H9 (cell line): Measurements from ENCODE around the gene TAF15. TPM values are rescaled to one million over a fixed set of nuclear protein-coding genes. Genes with fewer than 3 reads are reported as not detected.

Source experiments
- DNase-seq: peaks from one replicate; pipeline ENCODE4 v3.0.0-alpha.2; 2017
- H2AFZ ChIP-seq: one replicate; pipeline ENCODE4 v1.6.1; 2013; ENCODE audit warnings: mild to moderate bottlenecking, low read length, control low read depth, moderate library complexity
- H2AK5ac ChIP-seq: 2 replicates; pipeline ENCODE4 v1.6.1; 2013; ENCODE audit warnings: low read length, control low read depth, mixed read lengths; ENCODE audit not compliant: insufficient read length
- H2BK120ac ChIP-seq: one replicate; pipeline ENCODE4 v1.6.1; 2013; ENCODE audit warnings: low read depth, mild to moderate bottlenecking, low read length, control low read depth, inconsistent platforms; ENCODE audit not compliant: poor library complexity, severe bottlenecking
- H2BK12ac ChIP-seq: 2 replicates; pipeline ENCODE4 v1.6.1; 2013; ENCODE audit warnings: low read length, control low read depth, mixed read lengths, low read depth; ENCODE audit not compliant: insufficient read length
- H2BK15ac ChIP-seq: 2 replicates; pipeline ENCODE4 v1.6.1; 2013; ENCODE audit warnings: low read depth, low read length, control low read depth
- H2BK20ac ChIP-seq: one replicate; pipeline ENCODE4 v1.6.1; 2013; ENCODE audit warnings: low read depth, mild to moderate bottlenecking, low read length, control low read depth, inconsistent platforms; ENCODE audit not compliant: poor library complexity, severe bottlenecking
- H2BK5ac ChIP-seq: 2 replicates; pipeline ENCODE4 v1.6.1; 2013; ENCODE audit warnings: low read length, control low read depth, mixed read lengths; ENCODE audit not compliant: insufficient read length
- H3K14ac ChIP-seq: 2 replicates; pipeline ENCODE4 v1.6.1; 2013; ENCODE audit warnings: low read length, control low read depth; ENCODE audit not compliant: insufficient read depth
- H3K18ac ChIP-seq: 2 replicates; pipeline ENCODE4 v1.6.1; 2013; ENCODE audit warnings: low read depth, mild to moderate bottlenecking, mixed read lengths, low read length, control low read depth; ENCODE audit not compliant: insufficient read length
- H3K23ac ChIP-seq: 2 replicates; pipeline ENCODE4 v1.6.1; 2013; ENCODE audit warnings: low read length, control low read depth, mixed read lengths, low read depth; ENCODE audit not compliant: insufficient read length
- H3K23me2 ChIP-seq: 2 replicates; pipeline ENCODE4 v1.6.1; 2013; ENCODE audit warnings: low read depth, mild to moderate bottlenecking, mixed read lengths, low read length, control low read depth; ENCODE audit not compliant: insufficient read length, poor library complexity, severe bottlenecking
- H3K27ac ChIP-seq: 2 replicates; pipeline ENCODE4 v1.5.1; 2013; ENCODE audit warnings: low read length, control low read depth, mixed read lengths, low read depth; ENCODE audit not compliant: insufficient read length
- H3K27me3 ChIP-seq: 2 replicates; pipeline ENCODE4 v1.6.1; 2013; ENCODE audit warnings: low read length, control low read depth, inconsistent platforms; ENCODE audit not compliant: insufficient read depth
- H3K4ac ChIP-seq: 2 replicates; pipeline ENCODE4 v1.6.1; 2013; ENCODE audit warnings: low read depth, mild to moderate bottlenecking, control low read depth, inconsistent platforms, low read length, moderate library complexity
- H3K4me1 ChIP-seq: 2 replicates; pipeline ENCODE4 v1.6.1; 2013; ENCODE audit warnings: low read length, control low read depth, inconsistent platforms; ENCODE audit not compliant: insufficient read depth
- H3K4me2 ChIP-seq: 2 replicates; pipeline ENCODE4 v1.6.1; 2013; ENCODE audit warnings: low read length, control low read depth, mixed read lengths; ENCODE audit not compliant: insufficient read length, insufficient read depth
- H3K56ac ChIP-seq: 2 replicates; pipeline ENCODE4 v1.6.1; 2013; ENCODE audit warnings: low read depth, mild to moderate bottlenecking, mixed read lengths, low read length, control low read depth; ENCODE audit not compliant: insufficient read length
- H3K79me1 ChIP-seq: 2 replicates; pipeline ENCODE4 v1.6.1; 2013; ENCODE audit warnings: low read depth, mild to moderate bottlenecking, moderate library complexity, low read length, control low read depth, inconsistent platforms; ENCODE audit not compliant: insufficient read depth, poor library complexity, severe bottlenecking
- H3K79me2 ChIP-seq: 2 replicates; pipeline ENCODE4 v1.6.1; 2013; ENCODE audit warnings: low read length, control low read depth, inconsistent platforms; ENCODE audit not compliant: insufficient read depth
- H3K9ac ChIP-seq: 2 replicates; pipeline ENCODE4 v1.6.1; 2013; ENCODE audit warnings: low read length, control low read depth, mixed read lengths; ENCODE audit not compliant: insufficient read length; ENCODE audit errors: extremely low read depth
- H3K9me3 ChIP-seq: one replicate; pipeline ENCODE4 v1.6.1; 2013; ENCODE audit warnings: low read depth, low read length, inconsistent platforms; ENCODE audit not compliant: control insufficient read depth
- H3T11ph ChIP-seq: one replicate; pipeline ENCODE4 v1.6.1; 2013; ENCODE audit warnings: mild to moderate bottlenecking, low read length, control low read depth, inconsistent platforms
- H4K20me1 ChIP-seq: one replicate; pipeline ENCODE4 v1.6.1; 2013; ENCODE audit not compliant: control insufficient read depth, insufficient read length, insufficient read depth
- H4K5ac ChIP-seq: 2 replicates; pipeline ENCODE4 v1.6.1; 2013; ENCODE audit warnings: low read depth, mild to moderate bottlenecking, mixed read lengths, low read length, control low read depth; ENCODE audit not compliant: insufficient read length
- H4K8ac ChIP-seq: replicated peaks from 2 replicates; pipeline ENCODE4 v1.6.1; 2013; ENCODE audit warnings: low read length, control low read depth, mixed read lengths, low read depth; ENCODE audit not compliant: insufficient read length
- H4K91ac ChIP-seq: 2 replicates; pipeline ENCODE4 v1.6.1; 2013; ENCODE audit warnings: low read depth, mild to moderate bottlenecking, moderate library complexity, mixed read lengths, low read length, control low read depth; ENCODE audit not compliant: insufficient read length
- H3K27ac Mint-ChIP-seq, 3 experiments: 2 replicates in 2 of 3; 3 replicates in 1 of 3; pipeline ENCODE4 v1.8.0; 2020 to 2021; ENCODE audit warnings: mixed read lengths in 3 of 3, mild to moderate bottlenecking in 1 of 3, moderate library complexity in 1 of 3
- H3K27me3 Mint-ChIP-seq: 2 replicates; pipeline ENCODE4 v1.8.0; 2021; ENCODE audit warnings: low read depth, mild to moderate bottlenecking, moderate library complexity, mixed read lengths
- H3K36me3 Mint-ChIP-seq, 3 experiments: 2 replicates in 2 of 3; 3 replicates in 1 of 3; pipeline ENCODE4 v1.8.0; 2020 to 2021; ENCODE audit warnings: low read depth in 3 of 3, mixed read lengths in 3 of 3; ENCODE audit not compliant: insufficient read depth in 1 of 3
- H3K4me1 Mint-ChIP-seq, 2 experiments: 2 replicates each; pipeline ENCODE4 v1.8.0; 2020; ENCODE audit warnings: mixed read lengths in 2 of 2
- H3K4me3 Mint-ChIP-seq, 2 experiments: 2 replicates in 1 of 2; 3 replicates in 1 of 2; pipeline ENCODE4 v1.8.0; 2020 to 2021; ENCODE audit warnings: mild to moderate bottlenecking in 2 of 2, mixed read lengths in 2 of 2, moderate library complexity in 1 of 2
- H3K9me3 Mint-ChIP-seq, 2 experiments: 2 replicates in 1 of 2; 3 replicates in 1 of 2; pipeline ENCODE4 v1.8.0; 2020; ENCODE audit warnings: mild to moderate bottlenecking in 2 of 2, mixed read lengths in 2 of 2, moderate library complexity in 1 of 2
- CTCF ChIP-seq: fragments of 200-600 bp; sonication (generic); conservative IDR thresholded peaks from 3 replicates; pipeline ENCODE4 v1.8.0; 2021; ENCODE audit warnings: antibody characterized with exemption, mild to moderate bottlenecking
- WGBS: extraction: QIAGEN DNeasy Blood & Tissue Kit; methylation state at CpG from one replicate; pipeline ENCODE4 v1.1.7; 2013; ENCODE audit warnings: missing lambda C conversion rate, low lambda C conversion rate, mixed read lengths; ENCODE audit not compliant: insufficient read length; ENCODE audit errors: extremely low coverage; 5-methylcytosine and 5-hydroxymethylcytosine counted together
- total RNA-seq: library from RNA; stranded (reverse); gene quantifications from 2 replicates; pipeline ENCODE4 v1.2.1, GENCODE V29; 2021

Gene TAF15
- total RNA-seq, 1 experiment from 2014 or later = 304 TPM

DNA sequence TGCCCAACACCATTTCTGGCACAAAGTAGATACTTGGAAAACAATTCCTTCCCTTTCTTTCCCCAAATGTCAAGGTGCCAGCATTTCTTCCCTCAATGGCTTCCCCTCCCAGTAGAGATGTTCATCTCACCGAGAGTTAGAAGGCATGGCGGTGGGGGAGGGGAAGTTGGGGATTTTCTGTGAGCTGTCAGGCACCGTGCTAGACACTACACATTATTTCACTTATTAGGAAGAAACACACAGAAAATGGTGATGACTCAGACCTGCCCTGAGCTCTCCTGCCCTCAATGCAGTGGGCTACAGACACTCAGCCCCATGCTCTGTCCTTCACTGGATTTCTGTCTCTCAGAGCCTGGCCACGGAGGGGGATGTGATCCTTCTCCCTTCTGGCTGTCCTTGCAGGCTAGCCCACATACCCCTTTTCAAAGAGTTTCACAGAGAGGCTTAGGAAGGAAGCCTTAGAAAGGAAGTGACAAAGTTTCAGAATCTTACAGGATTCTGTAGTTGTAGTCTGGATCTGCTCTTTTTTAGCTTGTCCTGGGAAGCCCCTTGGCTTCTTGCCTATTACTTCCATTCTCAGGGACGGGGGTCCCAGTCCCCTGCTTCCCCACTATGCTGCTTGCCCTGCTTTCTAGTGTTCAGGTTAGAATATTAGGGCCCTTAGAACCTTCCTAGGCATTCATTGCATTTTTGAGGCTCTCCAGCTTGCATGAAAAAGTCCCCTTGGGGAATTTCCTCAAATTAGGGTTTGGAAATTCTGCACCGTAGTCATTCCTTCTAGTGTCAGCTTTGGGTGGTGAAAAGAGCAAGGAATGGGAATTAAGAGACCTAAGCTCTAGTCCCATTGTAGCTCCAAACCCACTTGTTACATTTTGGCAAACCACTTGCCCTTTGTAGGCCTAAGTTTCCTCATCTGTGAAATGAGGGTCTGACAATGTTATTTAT is 83.1 kb downstream of the TAF15 start:
- no CpG with 5 or more reads among the region's 6 CpGs for WGBS

More for the DNA sequence above, 83.1 kb downstream of the TAF15 start:
- Histone ChIP-seq H3K27me3 (no peaks in the 10 kb centered on the region), H2BK15ac (no peak overlapping the region), H3K23me2 (no peaks in the 10 kb centered on the region), H3K56ac (no peak overlapping the region), H2BK120ac (no peak overlapping the region), H3K4ac (no peak overlapping the region), H4K20me1 (no peaks in the 10 kb centered on the region), H3K23ac (no peak overlapping the region), H3K4me1 (peaks cover 2% of the 10 kb centered on the region; the same call in 1 of the 2 replicates), H3K14ac (no peak overlapping the region; the same call in 1 of the 2 replicates), H3K27ac (no peak overlapping the region), H3K18ac (no peak overlapping the region), H2AFZ (no peak overlapping the region), H3K9ac (no peak overlapping the region), H3K9me3 (no peaks in the 10 kb centered on the region), H3K79me1 (no peaks in the 10 kb centered on the region), H3K79me2 (no peaks in the 10 kb centered on the region), H4K91ac (no peak overlapping the region), H4K8ac (no peak overlapping the region), H2BK20ac (no peak overlapping the region), H2BK5ac (no peak overlapping the region), H3T11ph (no peak overlapping the region), H3K4me2 (no peak overlapping the region), H2BK12ac (no peak overlapping the region), H2AK5ac (no peak overlapping the region), H4K5ac (no peak overlapping the region)
- no peaks in the 10 kb centered on the region for H3K9me3 Mint-ChIP-seq
- H3K27me3 Mint-ChIP-seq = no peaks in the 10 kb centered on the region
- no peak for TF ChIP-seq CTCF
- DNase-seq = no peak
- H3K4me3 Mint-ChIP-seq = no peak overlapping the region
- H3K27ac Mint-ChIP-seq = no peak overlapping the region; a peak in 2 of 7 replicates
- peaks cover 15 to 20% of the 10 kb centered on the region in 2 experiments for H3K4me1 Mint-ChIP-seq
- no peaks in the 10 kb centered on the region for H3K36me3 Mint-ChIP-seq
